OCI-LY7 (cell line): ENCODE results near the gene LMAN2L. TPM values are rescaled to one million over a fixed set of nuclear protein-coding genes. Genes with fewer than 3 reads are reported as not detected.

ENCODE experiments used
- BruUV-seq: library from RNA; stranded (reverse); fragments of 400-500 nt; replicated peaks from 2 replicates; lab custom pipeline; 2021; lab: Mats Ljungman, UMichigan
- CTCF ChIA-PET: fragments of 300-600 bp; sonication (Branson Sonifier 250); formaldehyde crosslinking; loops from one replicate; lab custom pipeline; 2022; ENCODE audit warnings: antibody characterized with exemption; ENCODE audit not compliant: unreplicated experiment; lab: Charles Lee
- POLR2A ChIA-PET: fragments of 300-600 bp; sonication (Branson Sonifier 250); formaldehyde crosslinking; loops from one replicate; lab custom pipeline; 2022; ENCODE audit warnings: antibody characterized with exemption; lab: Charles Lee
- DNase-seq: peaks from one replicate; pipeline ENCODE4 v3.0.0-alpha.2; 2015; ENCODE audit warnings: low spot score
- H2AFZ ChIP-seq: fragments of 200-600 bp; sonication (generic), shearing (Covaris generic); 2 replicates; pipeline ENCODE4 v1.6.1; 2014; ENCODE audit warnings: mild to moderate bottlenecking, antibody characterized with exemption, low read length, moderate library complexity
- H3K27ac ChIP-seq: fragments of 200-600 bp; sonication (generic); 2 replicates; pipeline ENCODE4 v1.5.1; 2014; ENCODE audit warnings: mixed run types, low read depth, mild to moderate bottlenecking, moderate library complexity, low read length, inconsistent platforms; ENCODE audit not compliant: poor library complexity, severe bottlenecking
- H3K36me3 ChIP-seq: fragments of 200-600 bp; sonication (generic); 2 replicates; pipeline ENCODE4 v1.6.1; 2014; ENCODE audit warnings: mild to moderate bottlenecking, antibody characterized with exemption, low read length, moderate library complexity, mixed read lengths; ENCODE audit not compliant: insufficient read depth
- H3K4me1 ChIP-seq: fragments of 200-600 bp; sonication (generic); 2 replicates; pipeline ENCODE4 v1.5.1; 2014; ENCODE audit warnings: mild to moderate bottlenecking, low read length; ENCODE audit not compliant: insufficient read depth, poor library complexity, severe bottlenecking
- H3K4me2 ChIP-seq: fragments of 200-600 bp; sonication (generic); 2 replicates; pipeline ENCODE4 v1.6.1; 2014; ENCODE audit warnings: mild to moderate bottlenecking, low read length
- H3K4me3 ChIP-seq: fragments of 200-600 bp; sonication (generic); 2 replicates; pipeline ENCODE4 v1.5.1; 2014; ENCODE audit warnings: mild to moderate bottlenecking, low read depth, low read length; ENCODE audit not compliant: poor library complexity, severe bottlenecking
- H3K79me2 ChIP-seq: fragments of 200-600 bp; sonication (generic); 2 replicates; pipeline ENCODE4 v1.6.1; 2016; ENCODE audit warnings: low read depth, mild to moderate bottlenecking, low read length, moderate library complexity, mixed read lengths; ENCODE audit not compliant: insufficient read depth
- H3K9me2 ChIP-seq: fragments of 200-600 bp; sonication (generic); 2 replicates; pipeline ENCODE4 v1.6.1; 2016; ENCODE audit warnings: mild to moderate bottlenecking, low read length, mixed read lengths; ENCODE audit not compliant: insufficient read depth
- H3K9me3 ChIP-seq: fragments of 200-600 bp; sonication (generic); 2 replicates; pipeline ENCODE4 v1.6.1; 2014; ENCODE audit warnings: mild to moderate bottlenecking, mixed run types, low read length, mixed read lengths
- H4K20me1 ChIP-seq: fragments of 200-600 bp; sonication (generic); 2 replicates; pipeline ENCODE4 v1.6.1; 2014; ENCODE audit warnings: mild to moderate bottlenecking, antibody characterized with exemption, low read length, moderate library complexity, mixed read lengths; ENCODE audit not compliant: insufficient read depth
- EZH2phosphoT487 ChIP-seq: fragments of 200-600 bp; sonication (generic); IDR thresholded peaks from 2 replicates; pipeline ENCODE4 v1.6.1; 2018; ENCODE audit warnings: low read depth, borderline replicate concordance, mild to moderate bottlenecking, mixed run types, antibody characterized with exemption, low read length, moderate library complexity, mixed read lengths
- intact Hi-C: fragments of 100-400 bp; cut with micrococcal nuclease; formaldehyde crosslinking; loops from one replicate; pipeline ENCODE4 v1.10.0; 2022; ENCODE audit not compliant: unreplicated experiment
- total RNA-seq, 2 experiments: library from RNA; depleted of rRNA in 1 of 2; stranded (reverse); fragments of >200 nt in 1 of 2; shearing (Covaris generic) in 1 of 2; gene quantifications; 2 replicates each; pipeline ENCODE4 v1.2.3, GENCODE V29; 2014 to 2022
- TF ChIP-seq, protein P1 (sequence below): fragments of 200-600 bp; sonication (generic); conservative IDR thresholded peaks from 2 replicates; pipeline ENCODE4 v1.5.1; 2014; ENCODE audit warnings: mild to moderate bottlenecking, antibody characterized with exemption, low read length, moderate library complexity, mixed read lengths

Gene LMAN2L
- total RNA-seq, 2 experiments from 2014 or later = 11.3 to 12.9 TPM

- intact Hi-C loops = no loop called here
- TF ChIP-seq EZH2phosphoT487 = no peak
- Histone ChIP-seq H2AFZ (no peak overlapping the region), H3K9me2 (no peaks in the 10 kb centered on the region), H4K20me1 (no peaks in the 10 kb centered on the region), H3K9me3 (no peaks in the 10 kb centered on the region), H3K36me3 (no peaks in the 10 kb centered on the region), H3K79me2 (no peaks in the 10 kb centered on the region), H3K4me2 (no peak overlapping the region), H3K4me1 (no peaks in the 10 kb centered on the region), H3K4me3 (no peak overlapping the region), H3K27ac (no peak overlapping the region)
- no TSS peak for BruUV-seq
- DNase-seq = no peak
- POLR2A ChIA-PET = no interaction called here
- CTCF ChIA-PET = no interaction called here
These were observed 77.5 kb downstream of the LMAN2L start for GRCh38 chr2:96662360-96662759.

DNA sequence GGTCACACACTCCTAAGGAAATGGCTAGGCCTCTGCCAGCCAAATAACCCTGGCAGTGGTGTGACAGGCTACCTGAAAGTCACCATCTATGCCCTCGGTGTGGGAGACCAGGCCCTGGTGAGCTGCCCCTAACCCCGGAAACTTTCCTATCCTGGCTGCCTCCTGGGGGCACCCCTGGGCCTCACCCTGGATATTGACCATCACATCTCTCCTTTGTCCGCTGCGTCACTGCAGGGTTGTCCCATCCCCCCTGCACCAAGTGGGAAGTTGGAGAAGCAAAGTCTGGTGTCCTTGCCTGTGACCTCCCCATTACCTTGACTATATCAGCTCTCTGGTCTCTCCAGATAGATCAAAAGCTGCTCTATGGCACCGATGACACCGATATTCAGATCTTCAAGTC is 78.5 kb downstream of the LMAN2L start:
- H3K4me1 ChIP-seq = peaks cover 5% of the 10 kb centered on the region
- H4K20me1 ChIP-seq = no peaks in the 10 kb centered on the region
- no peaks in the 10 kb centered on the region for H3K79me2 ChIP-seq
- BruUV-seq = no TSS peak
- H3K4me2 ChIP-seq = no peak overlapping the region
- ChIA-PET POLR2A (no interaction called here), CTCF (no interaction called here)
- no peaks in the 10 kb centered on the region for H3K36me3 ChIP-seq
- TF ChIP-seq, protein P1, sequence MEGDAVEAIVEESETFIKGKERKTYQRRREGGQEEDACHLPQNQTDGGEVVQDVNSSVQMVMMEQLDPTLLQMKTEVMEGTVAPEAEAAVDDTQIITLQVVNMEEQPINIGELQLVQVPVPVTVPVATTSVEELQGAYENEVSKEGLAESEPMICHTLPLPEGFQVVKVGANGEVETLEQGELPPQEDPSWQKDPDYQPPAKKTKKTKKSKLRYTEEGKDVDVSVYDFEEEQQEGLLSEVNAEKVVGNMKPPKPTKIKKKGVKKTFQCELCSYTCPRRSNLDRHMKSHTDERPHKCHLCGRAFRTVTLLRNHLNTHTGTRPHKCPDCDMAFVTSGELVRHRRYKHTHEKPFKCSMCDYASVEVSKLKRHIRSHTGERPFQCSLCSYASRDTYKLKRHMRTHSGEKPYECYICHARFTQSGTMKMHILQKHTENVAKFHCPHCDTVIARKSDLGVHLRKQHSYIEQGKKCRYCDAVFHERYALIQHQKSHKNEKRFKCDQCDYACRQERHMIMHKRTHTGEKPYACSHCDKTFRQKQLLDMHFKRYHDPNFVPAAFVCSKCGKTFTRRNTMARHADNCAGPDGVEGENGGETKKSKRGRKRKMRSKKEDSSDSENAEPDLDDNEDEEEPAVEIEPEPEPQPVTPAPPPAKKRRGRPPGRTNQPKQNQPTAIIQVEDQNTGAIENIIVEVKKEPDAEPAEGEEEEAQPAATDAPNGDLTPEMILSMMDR = no peak
- intact Hi-C loops = no loop called here
- H3K27ac ChIP-seq = no peak overlapping the region
- no peak overlapping the region for H2AFZ ChIP-seq
- H3K9me3 ChIP-seq = no peaks in the 10 kb centered on the region
- no peak overlapping the region for H3K4me3 ChIP-seq
- no peak for DNase-seq
- no peaks in the 10 kb centered on the region for H3K9me2 ChIP-seq

GRCh38 chr2:96656540-96656939 is 83.3 kb downstream of the LMAN2L start:
- POLR2A ChIA-PET = no interaction called here
- BruUV-seq = no TSS peak

More at GRCh38 chr2:96656540-96656939, 83.3 kb downstream of the LMAN2L start:
- Histone ChIP-seq H3K36me3 (no peaks in the 10 kb centered on the region), H3K9me3 (no peaks in the 10 kb centered on the region), H4K20me1 (no peaks in the 10 kb centered on the region), H3K9me2 (no peaks in the 10 kb centered on the region), H3K4me2 (0 out of 2 replicates have a peak overlapping the region, but pooled peaks have one; percentile 4), H3K4me1 (peaks cover 9% of the 10 kb centered on the region), H3K27ac (no peak overlapping the region), H3K4me3 (no peak overlapping the region), H3K79me2 (no peaks in the 10 kb centered on the region), H2AFZ (0 out of 2 replicates have a peak overlapping the region, but pooled peaks have one; percentile 7)
- peak; percentile 26 for DNase-seq
- intact Hi-C loops = no loop called here
- CTCF ChIA-PET = no interaction called here
- TF ChIP-seq, protein P1 = no peak

Other genes starting within 250 kb of the LMAN2L start
- gene NEURL3, start 234.7 kb downstream of the LMAN2L start, total RNA-seq (2014; rRNA removed; shearing (Covaris generic)) = not detected in 2 replicates
- gene NEURL3, start 234.7 kb downstream of the LMAN2L start, total RNA-seq (2022) = not detected in 2 replicates
- gene ARID5A, start 203.3 kb downstream of the LMAN2L start, total RNA-seq (2014; rRNA removed; shearing (Covaris generic)) = 4.4 and 6.0 TPM in 2 replicates
- gene ARID5A, start 203.3 kb downstream of the LMAN2L start, total RNA-seq (2022) = 5.7 and 6.0 TPM in 2 replicates
- 40.4 and 46.4 TPM in 2 replicates for gene KANSL3, start 101.8 kb downstream of the LMAN2L start, total RNA-seq (2014; rRNA removed; shearing (Covaris generic))
- gene KANSL3, start 101.8 kb downstream of the LMAN2L start, total RNA-seq (2022) = 51.6 and 63.3 TPM in 2 replicates
- not detected in 2 replicates for gene FER1L5, start 97.3 kb downstream of the LMAN2L start, total RNA-seq (2014; rRNA removed; shearing (Covaris generic))
- not detected in 2 replicates for gene FER1L5, start 97.3 kb downstream of the LMAN2L start, total RNA-seq (2022)
- 5.1 and 5.4 TPM in 2 replicates for gene CNNM4, start 20.8 kb upstream of the LMAN2L start, total RNA-seq (2014; rRNA removed; shearing (Covaris generic))
- 5.9 and 6.4 TPM in 2 replicates for gene CNNM4, start 20.8 kb upstream of the LMAN2L start, total RNA-seq (2022)
- gene CNNM3, start 76.2 kb upstream of the LMAN2L start, total RNA-seq (2014; rRNA removed; shearing (Covaris generic)) = 9.1 and 13.5 TPM in 2 replicates
- 18.2 and 18.6 TPM in 2 replicates for gene CNNM3, start 76.2 kb upstream of the LMAN2L start, total RNA-seq (2022)
- gene ANKRD23, start 104.0 kb upstream of the LMAN2L start, total RNA-seq (2014; rRNA removed; shearing (Covaris generic)) = 6.4 and 6.5 TPM in 2 replicates
- 6.7 and 6.9 TPM in 2 replicates for gene ANKRD23, start 104.0 kb upstream of the LMAN2L start, total RNA-seq (2022)
- 16.0 and 24.1 TPM in 2 replicates for gene ANKRD39, start 118.0 kb upstream of the LMAN2L start, total RNA-seq (2014; rRNA removed; shearing (Covaris generic))
- gene ANKRD39, start 118.0 kb upstream of the LMAN2L start, total RNA-seq (2022) = 20.7 and 22.2 TPM in 2 replicates
- 0.06 TPM in 1 of 2 replicates, not detected in the other for gene SEMA4C, start 130.0 kb upstream of the LMAN2L start, total RNA-seq (2014; rRNA removed; shearing (Covaris generic))
- 0.19 TPM in 1 of 2 replicates, not detected in the other for gene SEMA4C, start 130.0 kb upstream of the LMAN2L start, total RNA-seq (2022)
- gene FAM178B, start 246.5 kb upstream of the LMAN2L start, total RNA-seq (2014; rRNA removed; shearing (Covaris generic)) = not detected in 2 replicates
- gene FAM178B, start 246.5 kb upstream of the LMAN2L start, total RNA-seq (2022) = not detected in 2 replicates